Left ventricle myocardium superior (tissue), 1 donor: Measurements from ENCODE around the gene U2AF1. TPM values are rescaled to one million over a fixed set of nuclear protein-coding genes. Genes with fewer than 3 reads are reported as not detected.
A peak's percentile ranks its signal among the peaks of the same experiment; 100 is the strongest.
"Not testable (repeated sequence)": the region's sequence is repeated elsewhere in the genome, so short reads cannot be mapped to it uniquely, and the experiment has no call there.

Experiments
- ATAC-seq: fragments of 200-7000 bp; cut with Tn5 transposase; one replicate; pipeline ENCODE4 v1.9.1; 2020; ENCODE audit warnings: mild to moderate bottlenecking, moderate library complexity
- DNase-seq: peaks from one replicate; pipeline ENCODE4 v3.0.0-alpha.2; 2020
- intact Hi-C: fragments of 100-400 bp; cut with micrococcal nuclease; formaldehyde crosslinking; loops from one replicate; pipeline ENCODE4 v1.11.0; 2022
- total RNA-seq: library from RNA; stranded (reverse); fragmentation: NEBNext Ultra II Directional; extraction: Animal tissue kit (Norgen Biotek cat#: 25700); gene quantifications from one replicate; pipeline ENCODE4 v1.2.1, GENCODE V29; 2021
- donor health status: DM: no; HTN: yes; CAD: no; lungs with severe emphysema.

The U2AF1 gene
- total RNA-seq, 1 donor from 2014 or later = 15.8 TPM

GRCh38 chr21:43090947-43091346, 16.4 kb downstream of the U2AF1 start:
- intact Hi-C loops, ATAC-seq, DNase-seq: not testable (repeated sequence)

- intact Hi-C loops, ATAC-seq, DNase-seq: not testable (repeated sequence)
These were observed 17.9 kb downstream of the U2AF1 start for GRCh38 chr21:43089463-43089862.

DNA sequence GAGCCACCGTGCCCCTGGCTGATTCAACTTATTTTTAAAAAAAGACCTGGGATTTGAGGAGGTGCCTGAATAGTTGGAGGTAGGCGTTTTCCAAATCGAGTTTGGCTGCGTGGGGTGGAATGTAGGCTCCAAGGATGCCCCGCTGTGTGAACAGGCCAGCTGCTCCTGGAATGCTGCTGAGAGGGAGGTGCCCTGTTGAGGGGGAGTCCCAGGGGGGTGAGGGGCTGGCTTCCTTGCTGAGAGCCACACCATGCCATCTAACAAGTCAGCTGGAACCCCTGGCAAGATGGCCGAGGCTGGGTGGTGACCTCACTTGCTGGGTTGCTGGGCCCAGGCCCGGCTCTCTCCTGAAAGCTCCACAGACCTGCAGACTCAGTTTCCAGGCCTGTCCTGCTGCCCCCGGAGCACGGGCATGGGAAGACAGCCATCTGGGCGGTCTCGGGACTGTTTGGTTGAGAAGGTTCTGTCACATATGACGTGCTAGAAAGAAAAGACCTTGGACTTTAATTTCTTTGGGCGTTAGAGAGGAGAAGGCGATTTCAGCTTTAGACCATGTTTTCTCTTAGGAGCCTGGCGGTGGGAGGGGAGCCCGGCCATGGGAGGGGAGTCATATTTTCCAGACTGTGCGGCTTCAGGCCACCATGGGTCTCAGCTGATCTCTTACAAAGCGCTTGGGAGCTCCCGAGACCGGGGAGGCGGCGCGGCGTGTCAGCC, 24.6 kb downstream of the U2AF1 start:
- intact Hi-C loops, DNase-seq, ATAC-seq: not testable (repeated sequence)

DNA sequence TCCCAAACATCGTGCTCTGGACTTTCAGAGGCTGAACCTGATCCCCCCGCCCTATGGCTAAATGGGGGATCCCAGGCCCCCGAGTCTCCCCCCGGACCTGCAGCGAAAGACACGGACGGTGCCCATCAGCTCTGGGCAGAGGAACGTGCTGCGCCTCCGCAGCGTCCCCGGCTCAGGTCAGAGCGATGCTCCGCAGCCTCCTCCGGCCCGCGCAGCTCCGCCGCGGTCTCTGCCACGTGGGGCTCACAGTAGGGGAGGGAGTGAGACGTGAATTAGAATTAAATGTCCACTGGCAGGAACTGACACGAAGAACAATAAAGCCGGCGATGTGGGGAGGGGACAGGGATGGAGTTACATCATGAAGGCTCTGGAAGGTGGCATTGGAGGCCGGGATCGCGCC, 30.7 kb downstream of the U2AF1 start:
- intact Hi-C loops = not testable (repeated sequence)
- DNase-seq = peak; percentile 6
- peak; percentile 38 for ATAC-seq

DNA sequence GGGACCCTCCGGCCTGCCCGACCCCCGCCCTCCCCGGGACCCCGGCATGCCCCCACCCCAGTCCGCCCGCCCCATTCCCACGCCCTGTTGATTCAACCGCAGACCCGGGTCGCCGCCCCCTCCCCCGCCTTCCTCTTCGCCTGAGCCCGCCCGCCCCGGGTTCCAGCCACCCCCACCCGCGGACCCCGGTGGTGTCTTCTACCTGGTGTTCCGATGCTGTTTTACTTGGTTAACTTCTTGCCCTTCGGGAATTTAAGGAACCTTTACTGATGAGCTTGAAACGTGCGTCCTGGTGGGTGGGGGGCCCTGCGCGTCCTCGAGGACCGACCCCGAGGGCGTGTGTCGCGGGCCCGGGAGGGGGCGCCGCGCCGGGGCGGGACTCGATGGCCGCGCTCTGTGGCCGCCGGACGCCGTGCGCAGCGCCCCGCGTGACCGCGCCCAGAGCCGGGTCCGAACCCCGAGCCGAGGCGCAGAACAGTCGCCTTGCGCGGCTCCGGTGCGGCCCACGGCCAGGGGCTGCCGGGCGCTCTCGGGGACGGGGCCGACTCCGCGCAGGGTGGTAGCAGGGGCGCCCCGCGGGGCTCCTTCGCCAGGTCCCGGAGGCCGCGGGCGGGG, 31.2 kb downstream of the U2AF1 start:
- peak; percentile 42 for ATAC-seq
- DNase-seq, intact Hi-C loops: not testable (repeated sequence)

- intact Hi-C loops, DNase-seq: not testable (repeated sequence)
- ATAC-seq = peak; percentile 80
These were observed 32.0 kb downstream of the U2AF1 start, which contains the start of gene CBS for GRCh38 chr21:43075170-43076022. Gene CBS (minus strand): TSS chr21:43075835. CDS start chr21:43072193, 3,642 bp downstream.

DNA sequence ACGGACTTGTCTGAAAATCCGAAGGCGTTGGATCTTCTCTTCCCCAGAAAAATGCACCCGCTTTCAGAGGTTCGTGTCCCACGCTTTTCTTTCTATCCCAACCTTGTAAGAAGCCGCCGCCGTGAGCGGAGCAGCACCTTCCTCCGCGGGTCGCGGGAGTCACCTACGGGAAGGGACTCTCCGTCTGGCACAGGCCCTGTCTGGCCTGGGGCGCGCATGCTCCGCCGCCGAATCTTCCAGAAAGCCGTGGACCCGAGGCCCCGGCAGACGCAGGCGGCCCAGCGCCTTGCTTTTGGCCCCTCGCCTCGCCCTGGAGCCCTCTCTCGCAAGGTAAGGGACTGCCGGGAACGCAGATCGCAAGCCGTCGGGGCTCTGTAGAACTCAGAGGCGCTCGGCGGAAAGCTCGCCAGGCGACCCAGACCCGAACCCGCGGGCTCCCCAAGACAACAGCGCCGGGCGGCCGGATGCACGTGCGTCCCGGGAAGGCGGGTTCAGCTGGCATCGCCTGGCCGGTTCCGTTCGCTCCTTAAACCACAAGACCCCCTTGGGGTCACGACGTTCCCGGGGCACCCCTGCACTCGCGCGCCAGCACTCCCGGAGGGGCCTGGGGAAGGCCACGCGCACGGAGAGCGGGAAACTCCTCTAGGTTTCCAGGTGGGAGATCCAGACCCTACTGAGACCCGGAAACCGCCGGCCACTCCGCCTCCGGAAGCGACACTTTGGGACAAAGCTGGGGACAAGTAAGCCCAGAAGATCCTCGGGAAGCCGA, 32.8 kb downstream of the U2AF1 start:
- DNase-seq, intact Hi-C loops: not testable (repeated sequence)
- peak; percentile 36 for ATAC-seq

GRCh38 chr21:43072742-43073141, 34.6 kb downstream of the U2AF1 start:
- intact Hi-C loops, ATAC-seq, DNase-seq: not testable (repeated sequence)

DNA sequence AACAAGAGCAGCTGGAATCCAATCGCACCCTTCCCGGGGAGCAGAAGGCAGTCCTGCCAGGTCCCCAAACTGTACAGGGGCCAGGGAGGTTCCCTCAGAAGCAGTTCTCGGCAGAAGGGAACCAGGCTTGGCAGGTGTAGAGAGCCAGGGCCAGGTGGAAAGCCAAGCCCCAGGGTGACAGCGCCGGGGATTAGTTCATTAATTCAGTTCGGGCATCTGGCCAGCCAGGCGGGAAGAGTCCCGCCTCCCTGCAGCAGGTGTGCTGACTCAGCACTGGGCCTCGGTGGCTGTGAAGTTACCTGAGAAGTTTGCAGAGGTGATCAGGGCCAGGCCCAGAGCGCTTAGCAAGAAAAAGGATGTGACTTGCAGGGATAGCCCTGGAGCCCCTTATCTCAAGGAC, 37.7 kb downstream of the U2AF1 start:
- ATAC-seq, DNase-seq, intact Hi-C loops: not testable (repeated sequence)

GRCh38 chr21:43068065-43068464, 39.3 kb downstream of the U2AF1 start:
- intact Hi-C loops, ATAC-seq: not testable (repeated sequence)

GRCh38 chr21:43066690-43067089, 40.7 kb downstream of the U2AF1 start:
- ATAC-seq, intact Hi-C loops: not testable (repeated sequence)
- DNase-seq = peak; percentile 3

More at GRCh38 chr21:43068065-43068464, 39.3 kb downstream of the U2AF1 start:
- not testable (repeated sequence) for DNase-seq

GRCh38 chr21:43065991-43066390, 41.4 kb downstream of the U2AF1 start:
- intact Hi-C loops, ATAC-seq: not testable (repeated sequence)
- DNase-seq = peak; percentile 10

- ATAC-seq, intact Hi-C loops, DNase-seq: not testable (repeated sequence)
These were observed 43.0 kb downstream of the U2AF1 start for GRCh38 chr21:43064265-43064917.

- ATAC-seq, intact Hi-C loops: not testable (repeated sequence)
- DNase-seq = peak; percentile 2
These were observed 44.3 kb downstream of the U2AF1 start for GRCh38 chr21:43062955-43063664.

DNA sequence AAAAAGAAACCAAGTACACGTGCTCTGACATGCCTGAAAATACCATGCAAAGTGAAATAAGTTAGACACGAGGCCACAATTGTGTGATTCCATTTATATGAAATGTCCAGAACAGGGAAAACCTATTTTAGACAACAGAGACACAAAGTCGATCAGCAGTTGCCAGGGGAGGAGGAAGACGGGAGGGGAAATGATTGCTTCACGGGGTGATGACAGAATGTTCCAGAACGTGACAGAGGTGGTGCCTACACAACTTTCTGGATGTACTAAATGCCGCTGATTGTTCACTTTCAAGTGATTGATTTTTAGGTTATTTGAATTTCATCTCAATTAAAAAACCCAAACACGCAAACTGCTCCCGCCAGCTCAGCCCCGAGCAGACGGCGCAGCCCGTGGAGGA, 54.3 kb downstream of the U2AF1 start:
- DNase-seq, ATAC-seq, intact Hi-C loops: not testable (repeated sequence)

GRCh38 chr21:43045876-43046821, 61.2 kb downstream of the U2AF1 start:
- intact Hi-C loops, DNase-seq: not testable (repeated sequence)
- peak; percentile 27 for ATAC-seq
